Astrocyte (in vitro differentiated cells and primary cell): ENCODE results near the gene KPNA2. TPM values are rescaled to one million over a fixed set of nuclear protein-coding genes. Genes with fewer than 3 reads are reported as not detected.
"Not testable (repeated sequence)": the region's sequence is repeated elsewhere in the genome, so short reads cannot be mapped to it uniquely, and the experiment has no call there.

Experiments used
- DNase-seq: peaks from one replicate; pipeline ENCODE4 v3.0.0-alpha.2; 2010; ENCODE audit warnings: low read depth
- FAIRE-seq: peaks from 2 replicates; lab custom pipeline; 2011; peaks lifted over from hg19 to GRCh38; lab: Jason Lieb, UNC
- H2AFZ ChIP-seq: 2 replicates; pipeline ENCODE4 v1.6.0; 2012; ENCODE audit warnings: low read depth, low read length, inconsistent platforms
- H3K27ac ChIP-seq: 2 replicates; pipeline ENCODE4 v1.5.1; 2011; ENCODE audit warnings: low read depth, low read length, inconsistent platforms
- H3K27me3 ChIP-seq: 2 replicates; pipeline ENCODE4 v1.6.0; 2011; ENCODE audit warnings: low read length, inconsistent platforms; ENCODE audit not compliant: insufficient read depth
- H3K36me3 ChIP-seq: 2 replicates; pipeline ENCODE4 v1.5.1; 2011; ENCODE audit warnings: low read length, inconsistent platforms; ENCODE audit not compliant: insufficient read depth
- H3K4me1 ChIP-seq: 2 replicates; pipeline ENCODE4 v1.5.1; 2011; ENCODE audit warnings: low read length, inconsistent platforms; ENCODE audit not compliant: insufficient read depth
- H3K4me2 ChIP-seq: 2 replicates; pipeline ENCODE4 v1.6.0; 2012; ENCODE audit warnings: low read length, inconsistent platforms
- H3K4me3 ChIP-seq: 2 replicates; pipeline ENCODE4 v1.5.1; 2011; ENCODE audit warnings: low read depth, mild to moderate bottlenecking, low read length, inconsistent platforms; ENCODE audit not compliant: insufficient read depth
- H3K79me2 ChIP-seq: 2 replicates; pipeline ENCODE4 v1.6.0; 2012; ENCODE audit warnings: mild to moderate bottlenecking, low read length, inconsistent platforms; ENCODE audit not compliant: insufficient read depth
- H3K9ac ChIP-seq: 2 replicates; pipeline ENCODE4 v1.6.0; 2012; ENCODE audit warnings: mild to moderate bottlenecking, low read length, inconsistent platforms
- H3K9me3 ChIP-seq: 2 replicates; pipeline ENCODE4 v1.5.1; 2012; ENCODE audit warnings: low read depth, mild to moderate bottlenecking, low read length, inconsistent platforms; ENCODE audit not compliant: insufficient read depth
- H4K20me1 ChIP-seq: 2 replicates; pipeline ENCODE4 v1.6.0; 2012; ENCODE audit warnings: low read length, inconsistent platforms; ENCODE audit not compliant: insufficient read depth
- H3K27ac Mint-ChIP-seq: one replicate; pipeline ENCODE4 v1.8.0; 2021; ENCODE audit warnings: mild to moderate bottlenecking, mixed read lengths; ENCODE audit not compliant: unreplicated experiment
- H3K27me3 Mint-ChIP-seq: one replicate; pipeline ENCODE4 v1.8.0; 2021; ENCODE audit warnings: low read depth, mixed read lengths; ENCODE audit not compliant: unreplicated experiment
- H3K36me3 Mint-ChIP-seq: one replicate; pipeline ENCODE4 v1.8.0; 2021; ENCODE audit warnings: low read depth, mixed read lengths; ENCODE audit not compliant: unreplicated experiment
- H3K4me1 Mint-ChIP-seq: one replicate; pipeline ENCODE4 v1.8.0; 2021; ENCODE audit warnings: low read depth, mixed read lengths; ENCODE audit not compliant: unreplicated experiment
- H3K4me3 Mint-ChIP-seq: one replicate; pipeline ENCODE4 v1.8.0; 2021; ENCODE audit warnings: mild to moderate bottlenecking, moderate library complexity, mixed read lengths; ENCODE audit not compliant: unreplicated experiment
- H3K9me3 Mint-ChIP-seq: one replicate; pipeline ENCODE4 v1.8.0; 2021; ENCODE audit warnings: mild to moderate bottlenecking, mixed read lengths; ENCODE audit not compliant: unreplicated experiment
- EZH2 ChIP-seq: IDR thresholded peaks from 2 replicates; pipeline ENCODE4 v1.6.1; 2012; ENCODE audit warnings: mild to moderate bottlenecking, low read length, inconsistent platforms; ENCODE audit not compliant: insufficient read depth
- total RNA-seq: library from RNA; stranded (reverse); gene quantifications from 2 replicates; pipeline ENCODE4 v1.2.1, GENCODE V29; 2021
- TF ChIP-seq, protein P1 (sequence below): IDR thresholded peaks from 2 replicates; pipeline ENCODE4 v1.5.1; 2011; ENCODE audit warnings: low read depth, mild to moderate bottlenecking, inconsistent platforms, low read length, moderate library complexity; ENCODE audit not compliant: insufficient read depth

KPNA2 gene
- total RNA-seq, 1 donor from 2014 or later: 208 TPM

GRCh38 chr17:68080411-68081150, 45.0 kb downstream of the KPNA2 start:
- peaks cover 2% of the 10 kb centered on the region for H3K9me3 Mint-ChIP-seq
- DNase-seq (no peak), FAIRE-seq (no peak)
- H3K36me3 Mint-ChIP-seq: no peaks in the 10 kb centered on the region
- H3K4me3 Mint-ChIP-seq: no peak overlapping the region
- H3K27ac ChIP-seq: no peak overlapping the region
- no peaks in the 10 kb centered on the region for H3K79me2 ChIP-seq
- peaks cover 6% of the 10 kb centered on the region for H3K27me3 Mint-ChIP-seq
- H3K4me2 ChIP-seq: no peak overlapping the region
- no peaks in the 10 kb centered on the region for H3K36me3 ChIP-seq
- H3K27me3 ChIP-seq: no peaks in the 10 kb centered on the region
- H3K9ac ChIP-seq: no peak overlapping the region
- H4K20me1 ChIP-seq: no peaks in the 10 kb centered on the region
- no peak overlapping the region for H3K27ac Mint-ChIP-seq
- peaks cover 7% of the 10 kb centered on the region for H3K4me1 Mint-ChIP-seq
- TF ChIP-seq, protein P1, sequence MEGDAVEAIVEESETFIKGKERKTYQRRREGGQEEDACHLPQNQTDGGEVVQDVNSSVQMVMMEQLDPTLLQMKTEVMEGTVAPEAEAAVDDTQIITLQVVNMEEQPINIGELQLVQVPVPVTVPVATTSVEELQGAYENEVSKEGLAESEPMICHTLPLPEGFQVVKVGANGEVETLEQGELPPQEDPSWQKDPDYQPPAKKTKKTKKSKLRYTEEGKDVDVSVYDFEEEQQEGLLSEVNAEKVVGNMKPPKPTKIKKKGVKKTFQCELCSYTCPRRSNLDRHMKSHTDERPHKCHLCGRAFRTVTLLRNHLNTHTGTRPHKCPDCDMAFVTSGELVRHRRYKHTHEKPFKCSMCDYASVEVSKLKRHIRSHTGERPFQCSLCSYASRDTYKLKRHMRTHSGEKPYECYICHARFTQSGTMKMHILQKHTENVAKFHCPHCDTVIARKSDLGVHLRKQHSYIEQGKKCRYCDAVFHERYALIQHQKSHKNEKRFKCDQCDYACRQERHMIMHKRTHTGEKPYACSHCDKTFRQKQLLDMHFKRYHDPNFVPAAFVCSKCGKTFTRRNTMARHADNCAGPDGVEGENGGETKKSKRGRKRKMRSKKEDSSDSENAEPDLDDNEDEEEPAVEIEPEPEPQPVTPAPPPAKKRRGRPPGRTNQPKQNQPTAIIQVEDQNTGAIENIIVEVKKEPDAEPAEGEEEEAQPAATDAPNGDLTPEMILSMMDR: no peak
- TF ChIP-seq EZH2: no peak
- H2AFZ ChIP-seq: no peak overlapping the region
- H3K9me3 ChIP-seq: no peaks in the 10 kb centered on the region
- H3K4me1 ChIP-seq: no peaks in the 10 kb centered on the region
- H3K4me3 ChIP-seq: no peak overlapping the region

- H3K4me1 Mint-ChIP-seq, H3K79me2 ChIP-seq, H3K4me3 ChIP-seq, H3K36me3 Mint-ChIP-seq, H3K4me3 Mint-ChIP-seq, H3K36me3 ChIP-seq, H3K27ac Mint-ChIP-seq, H4K20me1 ChIP-seq, DNase-seq, FAIRE-seq, H2AFZ ChIP-seq, H3K9me3 ChIP-seq, H3K4me2 ChIP-seq, H3K9me3 Mint-ChIP-seq, H3K27me3 ChIP-seq, H3K27ac ChIP-seq, H3K27me3 Mint-ChIP-seq, H3K4me1 ChIP-seq, H3K9ac ChIP-seq: not testable (repeated sequence)
Observed at GRCh38 chr17:68081305-68082265, 46.0 kb downstream of the KPNA2 start.

DNA sequence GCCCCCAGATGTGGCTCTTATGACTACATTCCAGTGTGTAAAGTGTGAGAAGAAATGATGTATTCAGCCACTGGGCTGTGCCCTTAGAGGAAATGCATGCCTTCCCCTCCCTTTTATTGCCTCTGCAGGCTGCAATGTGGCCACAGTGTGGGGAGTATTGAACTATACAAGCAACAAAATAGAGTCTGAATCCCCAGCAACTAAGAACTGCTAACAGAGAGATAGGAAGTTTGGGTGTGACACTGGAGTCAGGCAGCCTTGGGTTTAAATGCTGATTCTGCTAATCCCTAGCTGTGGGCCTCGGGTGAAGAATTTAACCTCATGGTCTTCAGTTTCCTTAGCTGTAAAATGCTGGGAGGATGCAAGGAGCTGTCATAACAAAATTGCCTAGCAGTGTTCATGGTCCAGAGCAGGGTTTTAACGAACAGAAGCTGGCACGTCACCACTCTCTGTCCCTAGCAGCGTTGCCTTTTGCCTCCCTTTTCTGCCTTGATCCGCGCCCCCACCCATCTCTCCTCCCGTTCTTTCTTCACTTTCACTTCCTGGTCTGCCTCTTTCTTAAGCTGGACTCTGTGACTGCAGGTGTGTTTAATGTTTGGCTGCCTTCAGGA, 50.3 kb downstream of the KPNA2 start:
- Mint-ChIP-seq H3K4me1 (peaks cover 16% of the 10 kb centered on the region), H3K27me3 (peaks cover 4% of the 10 kb centered on the region), H3K4me3 (no peak overlapping the region), H3K27ac (no peak overlapping the region), H3K9me3 (peaks cover 2% of the 10 kb centered on the region), H3K36me3 (no peaks in the 10 kb centered on the region)
- Histone ChIP-seq H3K9me3 (no peaks in the 10 kb centered on the region), H3K9ac (no peak overlapping the region), H3K36me3 (no peaks in the 10 kb centered on the region), H3K4me2 (no peak overlapping the region), H3K27me3 (no peaks in the 10 kb centered on the region), H3K4me3 (no peak overlapping the region), H4K20me1 (no peaks in the 10 kb centered on the region), H2AFZ (no peak overlapping the region), H3K79me2 (no peaks in the 10 kb centered on the region), H3K4me1 (no peaks in the 10 kb centered on the region), H3K27ac (no peak overlapping the region)
- FAIRE-seq (no peak), DNase-seq (no peak)
- TF ChIP-seq EZH2: no peak
- TF ChIP-seq, protein P1: no peak

- H3K27me3 Mint-ChIP-seq, DNase-seq, H3K9me3 ChIP-seq, H3K4me1 ChIP-seq, H2AFZ ChIP-seq, H3K4me2 ChIP-seq, H3K36me3 ChIP-seq, H3K4me3 Mint-ChIP-seq, FAIRE-seq, H3K27me3 ChIP-seq, H3K36me3 Mint-ChIP-seq, H3K79me2 ChIP-seq, H3K27ac ChIP-seq, H3K9me3 Mint-ChIP-seq, H3K27ac Mint-ChIP-seq, H3K9ac ChIP-seq, H4K20me1 ChIP-seq, H3K4me3 ChIP-seq: not testable (repeated sequence)
- peaks cover 16% of the 10 kb centered on the region for H3K4me1 Mint-ChIP-seq
Observed at GRCh38 chr17:68086666-68087065, 51.1 kb downstream of the KPNA2 start.
